Left lung (tissue), 10 donors: ENCODE data around the gene PEAR1. TPM values are rescaled to one million over a fixed set of nuclear protein-coding genes. Genes with fewer than 3 reads are reported as not detected.

Experiments
- ATAC-seq: fragments of 200-7000 bp; cut with Tn5 transposase; one replicate; pipeline ENCODE4 v1.9.1; 2020; ENCODE audit warnings: moderate library complexity
- DNase-seq, 4 donors: peaks; one replicate each; pipeline ENCODE4 v3.0.0-alpha.2; 2013 to 2020
- H3K27ac ChIP-seq, 2 donors: fragments of 200-600 bp; sonication (generic) in 1 of 2; one replicate each; pipeline versions ENCODE4 v1.5.0 to v1.8.0; 2020 to 2021
- H3K27me3 ChIP-seq, 2 donors: fragments of 200-600 bp; sonication (generic) in 1 of 2; one replicate each; pipeline versions ENCODE4 v1.5.0 to v1.8.0; 2020 to 2021
- H3K36me3 ChIP-seq, 2 donors: fragments of 200-600 bp; sonication (generic) in 1 of 2; one replicate each; pipeline versions ENCODE4 v1.5.0 to v1.8.0; 2020 to 2021
- H3K4me1 ChIP-seq, 2 donors: fragments of 200-600 bp; one replicate each; pipeline ENCODE4 v1.8.0; 2021
- H3K4me3 ChIP-seq, 2 donors: fragments of 200-600 bp; sonication (generic) in 1 of 2; one replicate each; pipeline versions ENCODE4 v1.5.0 to v1.8.0; 2020 to 2021; ENCODE audit warnings: mild to moderate bottlenecking in 1 of 2
- H3K9me3 ChIP-seq, 2 donors: fragments of 200-600 bp; sonication (generic) in 1 of 2; one replicate each; pipeline versions ENCODE4 v1.5.0 to v1.8.0; 2020 to 2021
- CTCF ChIP-seq, 2 donors: fragments of 200-600 bp; sonication (generic) in 1 of 2; IDR thresholded peaks; one replicate each; pipeline versions ENCODE4 v1.5.0 to v1.8.0; 2021; ENCODE audit warnings: antibody characterized with exemption in 2 of 2
- intact Hi-C, 2 donors: fragments of 100-400 bp; cut with DNase I; formaldehyde crosslinking; loops; one replicate each; pipeline versions ENCODE4 v1.11.2 to v1.14.2; 2022
- polyA plus RNA-seq, 6 donors: library from polyadenylated mRNA; unstranded; fragments of 120-200 nt; gene quantifications; one replicate each; pipeline ENCODE4 v1.2.1, GENCODE V29; 2013; ENCODE audit not compliant: insufficient read length in 6 of 6
- total RNA-seq, 2 donors: library from RNA; stranded (reverse); fragmentation: NEBNext Ultra II Directional; extraction: Animal tissue kit (Norgen Biotek cat#: 25700); gene quantifications; one replicate each; pipeline ENCODE4 v1.2.1, GENCODE V29; 2021
- donor health status: DM: no; HTN: yes; CAD: no.
- donor health status: DM: no; HTN: no; CAD: no.

Gene PEAR1
- total and polyA plus RNA-seq, 8 donors = 10.6 to 30.1 (median 28.3) TPM

DNA sequence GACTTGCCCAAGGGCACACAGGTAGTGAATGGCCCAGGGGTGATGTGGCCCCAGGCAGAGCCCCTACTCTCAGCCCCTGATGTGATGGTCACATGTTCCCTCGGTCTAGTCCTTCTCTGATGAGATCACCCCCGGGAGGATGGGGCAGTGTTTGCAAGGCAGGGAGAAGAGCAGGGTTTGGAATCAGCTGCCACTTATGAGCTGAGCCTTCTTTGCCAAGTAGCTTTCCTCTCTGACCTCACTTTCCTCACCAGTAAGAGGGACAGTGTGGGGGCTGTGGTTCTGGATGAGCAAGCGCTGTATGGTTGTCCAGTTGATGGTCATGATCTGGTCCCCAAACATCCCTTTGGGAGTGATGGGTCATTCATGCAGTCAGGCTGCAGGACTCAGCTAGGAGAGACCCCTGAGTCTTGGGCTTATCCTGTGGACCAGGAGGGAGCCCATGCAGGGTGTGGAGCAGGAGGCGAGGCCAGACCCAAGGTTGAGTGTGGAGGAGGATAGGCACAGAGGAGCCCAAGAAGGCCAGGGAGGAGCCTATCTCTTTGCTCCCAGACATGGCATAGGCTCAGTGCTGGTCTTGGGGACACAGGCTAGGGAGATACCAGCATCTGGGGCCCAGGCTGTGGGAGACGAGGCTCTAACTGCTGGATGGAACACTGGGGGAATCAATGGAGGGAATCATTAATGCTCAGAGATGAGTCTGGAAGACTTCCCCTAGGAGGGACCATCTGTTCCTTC, 15.9 kb upstream of the PEAR1 start:
- H3K27me3 ChIP-seq = peaks cover 0 to 77% of the 10 kb centered on the region in 2 donors
- no peak for TF ChIP-seq CTCF (IDR thresholded peaks at IDR 0.05)
- no peak for DNase-seq
- no peaks in the 10 kb centered on the region for H3K9me3 ChIP-seq
- no peak overlapping the region for H3K27ac ChIP-seq
- no peak overlapping the region for H3K4me3 ChIP-seq
- ATAC-seq = no peak
- no peaks in the 10 kb centered on the region for H3K36me3 ChIP-seq
- intact Hi-C loops = no loop called here
- no peaks in the 10 kb centered on the region for H3K4me1 ChIP-seq

DNA sequence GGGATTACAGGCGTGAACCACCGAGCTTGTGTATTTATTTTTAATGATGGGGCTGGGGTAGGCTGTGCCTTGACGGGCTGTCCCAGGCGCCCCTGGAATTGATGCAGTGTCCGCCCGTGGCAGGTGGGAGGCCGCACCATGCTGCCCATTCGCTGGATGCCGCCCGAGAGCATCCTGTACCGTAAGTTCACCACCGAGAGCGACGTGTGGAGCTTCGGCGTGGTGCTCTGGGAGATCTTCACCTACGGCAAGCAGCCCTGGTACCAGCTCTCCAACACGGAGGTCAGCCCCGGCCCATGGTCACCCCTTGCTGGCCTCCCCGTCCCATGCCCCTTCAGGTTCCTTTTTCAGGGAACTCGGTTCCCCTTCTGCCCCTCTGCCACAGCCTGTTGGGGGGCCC, 13.6 kb upstream of the PEAR1 start:
- no peak for ATAC-seq
- H3K27me3 ChIP-seq = peaks cover 0 to 70% of the 10 kb centered on the region in 2 donors

DNA sequence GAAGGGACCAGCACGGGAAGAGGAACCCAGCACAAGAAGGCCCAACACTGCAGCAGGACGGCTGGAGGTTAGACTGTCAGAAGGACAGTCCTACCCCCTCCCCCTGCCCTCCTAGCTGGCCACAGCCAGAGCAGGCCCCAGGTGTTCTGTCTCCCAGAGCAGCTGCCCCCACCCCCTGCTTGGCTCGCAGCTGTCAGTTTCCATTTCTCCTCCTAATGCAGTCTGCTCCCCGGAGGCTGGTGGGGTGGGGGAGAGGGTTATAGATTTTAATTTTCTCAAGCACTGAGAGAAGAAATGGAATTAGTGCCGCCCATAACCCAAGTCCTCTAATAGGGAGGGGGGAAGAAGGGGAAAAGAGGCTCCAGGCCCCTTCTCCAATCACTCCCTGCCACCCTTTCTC, 13.0 kb upstream of the PEAR1 start:
- no peak overlapping the region for H3K4me3 ChIP-seq
- TF ChIP-seq CTCF (IDR thresholded peaks at IDR 0.05) = no peak
- peaks cover 0 to 70% of the 10 kb centered on the region in 2 donors for H3K27me3 ChIP-seq
- no peaks in the 10 kb centered on the region for H3K9me3 ChIP-seq
- intact Hi-C loops = no loop called here
- H3K36me3 ChIP-seq = no peaks in the 10 kb centered on the region
- no peak overlapping the region for H3K27ac ChIP-seq
- no peak for ATAC-seq
- H3K4me1 ChIP-seq = no peaks in the 10 kb centered on the region
- DNase-seq = no peak

More for the DNA sequence above, 13.6 kb upstream of the PEAR1 start:
- H3K4me3 ChIP-seq = no peak overlapping the region
- H3K9me3 ChIP-seq = no peaks in the 10 kb centered on the region
- intact Hi-C loops = no loop called here
- H3K4me1 ChIP-seq = no peaks in the 10 kb centered on the region
- H3K36me3 ChIP-seq = no peaks in the 10 kb centered on the region
- TF ChIP-seq CTCF (IDR thresholded peaks at IDR 0.05) = no peak
- no peak overlapping the region for H3K27ac ChIP-seq
- DNase-seq = no peak

DNA sequence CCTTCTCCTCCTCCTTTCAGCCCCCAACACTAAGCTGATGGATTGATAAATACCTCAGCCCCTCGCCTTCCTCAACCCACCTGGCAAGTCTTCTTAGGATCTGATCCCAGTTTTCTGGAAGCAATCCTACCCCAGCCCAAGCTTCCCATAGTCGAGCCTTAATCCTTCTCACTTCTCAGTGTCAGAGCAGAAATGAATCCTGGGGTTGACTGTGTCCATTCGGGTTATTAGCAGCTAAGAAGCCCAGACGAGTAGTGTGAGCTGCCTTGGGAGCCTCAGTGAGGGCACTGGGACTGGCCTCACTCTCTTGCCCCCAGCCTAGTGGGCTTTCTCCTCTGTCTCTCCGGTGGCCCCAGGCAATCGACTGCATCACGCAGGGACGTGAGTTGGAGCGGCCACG, 12.4 kb upstream of the PEAR1 start:
- DNase-seq = no peak
- intact Hi-C loops = no loop called here
- H3K4me1 ChIP-seq = no peaks in the 10 kb centered on the region
- no peak for ATAC-seq
- H3K27ac ChIP-seq = no peak overlapping the region
- no peak for TF ChIP-seq CTCF (IDR thresholded peaks at IDR 0.05)
- H3K36me3 ChIP-seq = no peaks in the 10 kb centered on the region
- peaks cover 0 to 71% of the 10 kb centered on the region in 2 donors for H3K27me3 ChIP-seq
- no peak overlapping the region for H3K4me3 ChIP-seq
- H3K9me3 ChIP-seq = no peaks in the 10 kb centered on the region

DNA sequence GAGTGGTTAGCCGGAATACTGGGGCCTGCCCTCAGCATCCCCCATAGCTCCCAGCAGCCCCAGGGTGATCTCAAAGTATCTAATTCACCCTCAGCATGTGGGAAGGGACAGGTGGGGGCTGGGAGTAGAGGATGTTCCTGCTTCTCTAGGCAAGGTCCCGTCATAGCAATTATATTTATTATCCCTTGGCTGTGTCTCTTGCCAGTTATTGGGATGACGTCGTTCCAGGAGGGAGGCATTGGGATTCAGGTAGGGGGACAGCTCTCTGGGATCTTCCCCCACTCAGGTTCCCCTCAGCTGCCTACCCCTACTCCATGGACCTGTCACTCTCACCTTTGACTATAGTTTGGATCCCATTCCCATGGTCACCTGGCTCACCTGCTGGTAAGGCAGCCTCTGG, 11.9 kb upstream of the PEAR1 start:
- no peak for ATAC-seq
- no peaks in the 10 kb centered on the region for H3K4me1 ChIP-seq
- no peaks in the 10 kb centered on the region for H3K36me3 ChIP-seq
- H3K27me3 ChIP-seq = peaks cover 0 to 66% of the 10 kb centered on the region in 2 donors
- no peak for DNase-seq
- intact Hi-C loops = no loop called here
- H3K9me3 ChIP-seq = no peaks in the 10 kb centered on the region
- H3K4me3 ChIP-seq = no peak overlapping the region
- no peak for TF ChIP-seq CTCF (IDR thresholded peaks at IDR 0.05)
- H3K27ac ChIP-seq = no peak overlapping the region
